M059J (cell line): Measurements from ENCODE around the gene EXOC4. TPM values are rescaled to one million over a fixed set of nuclear protein-coding genes. Genes with fewer than 3 reads are reported as not detected.
"Not testable (repeated sequence)": the region's sequence is repeated elsewhere in the genome, so short reads cannot be mapped to it uniquely, and the experiment has no call there.

Source experiments
- DNase-seq: peaks from one replicate; pipeline ENCODE4 v3.0.0-alpha.2; 2012; ENCODE audit warnings: low read depth
- total RNA-seq: library from RNA; depleted of rRNA; stranded (reverse); fragments of >200 nt; shearing (Covaris generic); gene quantifications from 2 replicates; pipeline ENCODE4 v1.2.3, GENCODE V29; 2014

Gene EXOC4
- total RNA-seq, 1 experiment from 2014 or later, result 70.5 TPM

GRCh38 chr7:133275446-133276095, 22.7 kb downstream of the EXOC4 start:
- peak; percentile 74 for DNase-seq

GRCh38 chr7:133278975-133279374, 26.1 kb downstream of the EXOC4 start:
- not testable (repeated sequence) for DNase-seq

- no peak for DNase-seq
Observed at GRCh38 chr7:133282094-133282493, 29.2 kb downstream of the EXOC4 start.

- DNase-seq, result no peak
Observed at GRCh38 chr7:133284092-133284491, 31.2 kb downstream of the EXOC4 start.

GRCh38 chr7:133288970-133289369, 36.1 kb downstream of the EXOC4 start:
- no peak for DNase-seq

- DNase-seq, result peak; percentile 47
Observed at GRCh38 chr7:133290041-133290440, 37.2 kb downstream of the EXOC4 start.

- no peak for DNase-seq
Observed at GRCh38 chr7:133290676-133291333, 37.9 kb downstream of the EXOC4 start.

- DNase-seq, result no peak
Observed at GRCh38 chr7:133292631-133293030, 39.8 kb downstream of the EXOC4 start.

GRCh38 chr7:133293384-133294160, 40.7 kb downstream of the EXOC4 start:
- no peak for DNase-seq

- no peak for DNase-seq
Observed at GRCh38 chr7:133294234-133294633, 41.4 kb downstream of the EXOC4 start.

- DNase-seq, result no peak
Observed at GRCh38 chr7:133295484-133295883, 42.6 kb downstream of the EXOC4 start.

- DNase-seq, result no peak
Observed at GRCh38 chr7:133297093-133297492, 44.2 kb downstream of the EXOC4 start.

- DNase-seq, result no peak
Observed at GRCh38 chr7:133298080-133298479, 45.2 kb downstream of the EXOC4 start.

GRCh38 chr7:133299676-133300075, 46.8 kb downstream of the EXOC4 start:
- no peak for DNase-seq

GRCh38 chr7:133300088-133300487, 47.2 kb downstream of the EXOC4 start:
- no peak for DNase-seq

GRCh38 chr7:133300811-133301210, 47.9 kb downstream of the EXOC4 start:
- no peak for DNase-seq

- no peak for DNase-seq
Observed at GRCh38 chr7:133301444-133301843, 48.6 kb downstream of the EXOC4 start.

GRCh38 chr7:133303372-133303771, 50.5 kb downstream of the EXOC4 start:
- DNase-seq, result no peak

GRCh38 chr7:133303931-133304330, 51.1 kb downstream of the EXOC4 start:
- no peak for DNase-seq

GRCh38 chr7:133309333-133309732, 56.5 kb downstream of the EXOC4 start:
- DNase-seq, result no peak

GRCh38 chr7:133310232-133310862, 57.5 kb downstream of the EXOC4 start:
- no peak for DNase-seq

GRCh38 chr7:133313575-133313974, 60.7 kb downstream of the EXOC4 start:
- no peak for DNase-seq
